SU-DHL-6 (cell line): ENCODE data around the gene KCTD1.

Source experiments
- CTCF ChIP-seq: fragments of 200-600 bp; sonication (generic); IDR thresholded peaks from one replicate; pipeline ENCODE4 v1.5.1; 2017; ENCODE audit warnings: antibody characterized with exemption, mild to moderate bottlenecking, low read length, moderate library complexity; ENCODE audit not compliant: insufficient read depth, poor library complexity, severe bottlenecking
- EZH2phosphoT487 ChIP-seq: fragments of 200-600 bp; sonication (generic), shearing (Covaris generic); conservative IDR thresholded peaks from 2 replicates; pipeline ENCODE4 v1.6.1; 2018; ENCODE audit warnings: mild to moderate bottlenecking, antibody characterized with exemption, low read length, moderate library complexity, mixed read lengths

GRCh38 chr18:26464128-26465011 lies 84.0 kb downstream of the KCTD1 start:
- TF ChIP-seq CTCF (no peak), EZH2phosphoT487 (no peak)
